Fibroblast of peridontal ligament (primary cell): ENCODE measurements around the gene ZNF367.

Source experiments
- DNase-seq: peaks from one replicate; pipeline ENCODE4 v3.0.0-alpha.2; 2010; ENCODE audit errors: extremely low read depth

The ZNF367 gene

DNA sequence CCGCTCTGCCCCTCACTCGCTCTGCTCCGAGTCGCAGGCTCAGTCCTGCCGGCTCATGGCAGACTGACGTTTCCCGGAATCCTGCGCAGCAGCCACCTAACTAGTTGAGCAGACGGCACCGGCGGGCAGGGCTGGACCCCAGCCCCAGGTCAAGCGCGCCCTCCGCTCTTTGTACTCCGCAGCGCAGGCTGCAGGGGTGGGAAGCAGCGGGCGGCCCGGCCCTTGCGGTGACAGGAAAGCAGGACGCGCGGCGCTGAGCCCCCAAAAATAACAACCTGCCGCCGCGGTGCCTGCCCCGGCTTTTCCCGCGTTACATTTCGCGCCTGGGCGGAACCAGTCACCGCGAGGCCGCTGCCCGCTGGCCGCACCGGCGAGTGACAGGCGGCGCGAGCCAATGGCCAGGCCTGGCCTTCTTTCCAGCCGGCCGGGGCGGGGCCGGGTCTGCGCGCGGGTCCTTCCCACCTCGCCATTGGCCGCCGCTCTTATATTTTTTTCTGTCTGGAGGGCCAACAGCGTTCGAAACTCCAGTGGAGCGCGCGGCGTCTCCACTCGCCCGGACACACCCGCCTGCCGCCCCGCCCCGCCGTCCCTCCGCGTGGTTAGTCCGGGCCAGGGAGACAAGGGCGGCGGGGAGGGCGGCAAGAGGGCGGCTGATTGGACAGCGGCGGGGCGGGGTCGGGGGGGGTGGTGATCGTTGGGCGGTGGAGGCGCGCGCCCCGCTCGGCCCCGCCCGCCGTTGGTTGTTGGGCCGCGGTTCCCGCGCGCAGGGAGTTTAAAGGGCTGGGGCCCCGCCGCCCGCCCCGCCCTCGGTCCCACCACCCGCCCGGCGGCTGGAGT, at the start of gene ZNF367:
TSS of gene ZNF367 (minus strand) at position 288 of the 837 bp plus-strand sequence. CDS start 338 bp downstream, outside the sequence.
- DNase-seq: peak; percentile 95

GRCh38 chr9:96467784-96468183, 49.6 kb upstream of the ZNF367 start:
- no peak for DNase-seq

DNA sequence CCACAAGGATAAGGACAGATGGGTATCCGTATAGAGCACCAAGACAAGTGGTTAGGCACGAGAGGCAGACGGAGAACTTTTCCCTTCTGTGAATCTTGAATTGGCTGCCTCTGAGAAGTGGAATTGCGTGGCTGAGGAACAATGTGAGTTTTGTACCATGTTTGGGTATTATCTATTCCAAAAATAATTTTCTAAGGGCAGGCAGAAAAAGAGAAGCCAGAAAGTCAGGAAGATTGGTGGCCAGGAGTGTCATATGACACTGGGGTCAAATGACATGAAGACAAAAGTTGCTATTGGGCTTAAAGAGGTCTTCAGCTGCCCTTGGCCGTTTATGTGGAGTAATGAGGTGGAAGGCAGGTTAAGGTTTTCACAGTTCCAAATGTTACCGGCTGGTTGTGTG, 46.3 kb upstream of the ZNF367 start:
- no peak for DNase-seq

GRCh38 chr9:96462541-96462940, 44.4 kb upstream of the ZNF367 start:
- no peak for DNase-seq

GRCh38 chr9:96461336-96461735, 43.2 kb upstream of the ZNF367 start:
- no peak for DNase-seq

- peak; percentile 74 for DNase-seq
Observed at GRCh38 chr9:96460882-96461281, 42.7 kb upstream of the ZNF367 start.

DNA sequence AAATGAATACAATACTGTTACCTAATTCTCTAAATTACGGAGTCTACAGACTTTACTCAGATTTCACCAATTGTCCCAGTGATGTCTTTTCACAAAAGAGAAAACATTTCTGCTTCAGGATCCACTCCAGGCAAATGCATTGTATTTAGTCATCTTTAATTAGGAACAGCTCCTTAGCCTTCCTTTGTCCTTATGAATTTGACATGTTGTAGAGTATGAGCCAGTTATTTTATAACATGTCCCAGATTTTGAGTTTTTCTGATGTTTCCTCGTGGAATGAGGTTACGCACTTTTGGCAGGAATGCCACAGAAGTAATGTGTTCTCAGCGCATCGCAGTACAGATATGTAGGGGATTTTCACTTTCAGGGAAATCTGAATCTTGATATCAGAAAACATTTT, 42.3 kb upstream of the ZNF367 start:
- DNase-seq: peak; percentile 75

DNA sequence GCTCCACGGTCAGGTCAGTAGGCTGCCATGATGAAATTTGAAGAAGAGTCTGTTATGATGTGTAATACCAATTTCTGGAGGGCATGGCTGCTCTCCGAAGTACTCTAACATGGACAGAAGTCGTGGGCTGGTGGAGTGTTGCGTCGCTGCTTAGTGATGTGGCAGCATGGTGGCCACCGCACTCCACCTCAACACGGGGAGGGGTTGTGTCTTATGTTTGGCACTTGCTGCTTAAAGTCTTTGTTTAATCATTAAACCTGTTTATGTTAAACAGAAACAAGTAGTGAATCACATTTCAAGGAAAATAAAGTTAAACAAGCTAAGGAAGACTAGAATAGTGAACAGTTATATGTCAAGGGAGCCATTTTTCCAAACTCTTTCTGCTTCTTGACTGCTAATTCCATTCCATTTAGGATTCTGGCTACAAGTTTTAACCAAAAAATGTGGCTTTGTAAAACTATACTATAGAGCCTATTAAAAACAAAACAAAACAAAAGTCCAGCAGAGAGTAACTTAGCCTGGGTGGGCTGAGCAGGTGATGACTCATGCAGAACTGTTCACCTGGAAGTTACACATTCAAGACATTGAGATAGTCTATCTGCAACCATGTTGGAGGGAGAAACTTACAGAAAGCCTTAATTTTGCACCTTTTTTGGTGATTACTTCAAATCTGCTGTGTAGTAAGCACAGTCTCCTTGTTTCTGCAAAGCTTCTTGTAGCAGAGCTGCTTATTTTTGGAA, 41.3 kb upstream of the ZNF367 start:
- DNase-seq: no peak

GRCh38 chr9:96458226-96458625, 40.1 kb upstream of the ZNF367 start:
- DNase-seq: no peak

- no peak for DNase-seq
Observed at GRCh38 chr9:96457266-96457665, 39.1 kb upstream of the ZNF367 start.

DNA sequence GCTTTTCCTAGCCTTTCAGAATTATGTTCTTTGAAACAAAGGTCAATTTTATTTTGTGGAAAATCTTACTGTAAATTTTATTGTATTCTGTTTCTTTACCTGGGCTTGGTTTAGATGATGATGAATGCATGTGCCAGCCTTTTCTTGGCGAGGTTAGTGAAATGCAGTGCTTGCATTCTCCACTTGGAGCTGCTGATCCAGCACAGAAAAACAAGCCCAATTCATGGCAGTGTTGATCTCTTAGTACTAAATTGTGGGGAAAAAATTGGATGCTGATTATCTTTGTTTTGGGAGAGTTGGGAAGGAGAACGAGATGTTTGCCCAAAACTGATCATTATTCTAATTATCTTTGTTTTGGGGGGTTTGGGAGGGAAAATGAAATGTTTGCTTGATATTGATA, 35.5 kb upstream of the ZNF367 start:
- DNase-seq: peak; percentile 76

DNA sequence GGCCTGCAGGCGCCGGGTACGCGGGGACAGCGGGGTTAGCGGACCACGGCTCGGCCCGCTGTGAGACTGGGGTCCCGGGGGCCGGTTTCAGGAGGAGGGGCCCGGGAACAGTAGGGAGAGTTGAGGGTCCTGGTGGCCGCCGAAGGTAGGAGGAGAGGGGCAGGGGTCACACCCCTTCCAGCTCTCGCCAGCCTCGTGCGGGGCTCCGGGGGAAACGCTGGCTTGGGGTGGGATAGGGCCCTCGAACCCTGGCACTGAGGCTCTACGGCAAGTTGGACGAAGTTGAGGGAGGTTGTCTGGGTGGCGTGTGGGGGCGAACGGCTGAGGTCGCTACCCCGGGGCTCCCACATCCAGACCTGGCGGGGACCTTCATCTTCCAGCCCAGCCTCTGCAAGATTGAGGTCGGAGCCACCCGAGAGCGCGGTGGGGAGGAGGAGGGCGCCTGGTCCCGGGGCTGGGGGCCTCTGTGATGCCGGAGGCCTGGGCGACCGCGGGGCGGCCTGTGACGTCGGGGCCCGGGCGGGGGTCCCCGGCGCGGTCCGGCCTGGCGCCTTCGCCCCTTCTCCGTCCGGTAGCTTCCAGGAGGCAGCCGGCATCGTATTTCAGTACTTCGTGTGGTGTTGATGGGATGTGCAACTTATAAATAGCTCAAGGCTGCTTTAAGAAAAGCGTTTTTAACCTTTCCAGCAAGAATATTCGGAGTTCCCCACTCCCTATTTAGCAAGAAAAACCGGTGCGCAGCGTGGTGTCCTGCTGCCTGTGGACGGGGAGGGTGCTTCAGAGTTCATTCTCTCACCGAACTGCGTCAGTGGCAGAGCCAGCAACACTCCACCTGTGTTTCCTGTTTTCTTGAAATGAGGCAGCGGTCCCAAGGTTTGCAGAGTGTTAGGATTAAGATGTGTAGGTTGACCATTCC, 32.7 kb upstream of the ZNF367 start:
- DNase-seq: peak; percentile 35

DNA sequence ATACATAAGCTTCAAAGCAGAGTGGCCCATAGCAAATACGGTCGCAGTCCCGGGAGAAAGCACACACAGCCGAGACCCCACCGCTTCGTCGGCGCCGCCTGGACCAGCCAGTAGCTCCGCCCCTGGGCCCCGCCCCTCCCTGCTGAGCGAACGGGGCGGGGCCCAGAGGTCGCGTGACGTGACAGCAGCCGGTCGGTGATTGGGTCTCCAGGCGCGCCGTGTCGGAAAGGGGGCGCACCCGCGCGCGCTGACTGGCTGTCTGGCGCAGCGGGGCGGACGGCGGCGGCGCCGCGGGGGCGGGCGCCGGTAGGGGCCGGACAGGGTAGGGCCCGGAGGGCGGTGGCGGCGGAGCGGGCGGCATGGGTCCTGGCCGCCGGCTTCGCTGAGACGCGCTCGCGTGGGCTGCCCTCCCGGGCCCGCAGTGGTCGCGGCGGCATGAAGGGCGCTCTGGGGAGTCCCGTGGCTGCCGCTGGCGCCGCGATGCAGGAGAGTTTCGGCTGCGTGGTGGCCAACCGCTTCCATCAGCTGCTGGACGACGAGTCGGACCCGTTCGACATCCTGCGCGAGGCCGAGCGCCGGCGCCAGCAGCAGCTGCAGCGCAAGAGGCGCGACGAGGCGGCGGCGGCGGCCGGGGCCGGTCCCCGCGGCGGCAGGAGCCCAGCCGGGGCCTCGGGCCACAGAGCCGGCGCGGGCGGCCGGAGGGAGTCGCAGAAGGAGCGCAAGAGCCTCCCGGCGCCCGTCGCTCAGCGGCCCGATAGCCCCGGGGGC, 31.9 kb upstream of the ZNF367 start, which contains the start of gene HABP4:
TSS of gene HABP4 (plus strand) at position 325 of the 768 bp plus-strand sequence. CDS start at position 436, 111 bp downstream.
- DNase-seq: peak; percentile 88

- no peak for DNase-seq
Observed at GRCh38 chr9:96449523-96449844, 31.3 kb upstream of the ZNF367 start.

- no peak for DNase-seq
Observed at GRCh38 chr9:96448546-96449170, 30.5 kb upstream of the ZNF367 start.

DNA sequence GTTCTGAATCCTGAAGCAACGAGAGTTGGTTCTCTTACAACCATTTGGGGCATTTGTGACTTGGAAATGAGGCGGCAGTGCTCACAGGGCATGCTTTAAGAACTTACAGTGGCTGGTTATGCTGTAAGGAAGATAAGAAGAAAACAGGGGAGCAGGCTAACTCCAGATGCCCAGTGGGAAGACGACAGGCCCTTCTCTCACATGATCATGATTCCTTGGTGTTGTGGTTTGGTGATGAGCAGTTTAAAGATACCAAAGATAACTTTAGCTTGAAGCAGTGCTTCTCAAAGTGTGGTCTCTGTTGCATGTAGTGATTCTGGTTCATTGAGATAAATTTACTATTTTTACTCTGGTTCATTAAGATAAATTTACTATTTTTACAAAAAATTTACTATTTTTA, 29.2 kb upstream of the ZNF367 start:
- no peak for DNase-seq

DNA sequence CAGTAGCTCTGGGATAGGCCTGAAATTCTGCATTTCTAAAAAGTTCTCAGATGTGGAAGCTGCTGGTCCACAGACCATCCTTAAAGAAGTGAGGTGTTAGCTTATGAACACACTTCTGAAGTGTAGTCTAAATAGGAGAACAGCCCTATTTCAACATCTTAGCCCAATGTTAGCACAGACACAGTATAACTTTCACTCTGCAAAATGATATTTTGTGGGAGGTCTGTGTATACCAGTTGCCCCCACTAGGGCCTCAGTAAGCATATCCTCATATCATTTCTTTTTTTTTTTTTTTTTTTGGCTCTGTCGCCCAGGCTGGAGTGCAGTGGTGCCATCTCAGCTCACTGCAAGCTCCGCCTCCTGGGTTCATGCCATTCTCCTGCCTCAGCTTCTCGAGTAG, 24.3 kb upstream of the ZNF367 start:
- peak; percentile 20 for DNase-seq

DNA sequence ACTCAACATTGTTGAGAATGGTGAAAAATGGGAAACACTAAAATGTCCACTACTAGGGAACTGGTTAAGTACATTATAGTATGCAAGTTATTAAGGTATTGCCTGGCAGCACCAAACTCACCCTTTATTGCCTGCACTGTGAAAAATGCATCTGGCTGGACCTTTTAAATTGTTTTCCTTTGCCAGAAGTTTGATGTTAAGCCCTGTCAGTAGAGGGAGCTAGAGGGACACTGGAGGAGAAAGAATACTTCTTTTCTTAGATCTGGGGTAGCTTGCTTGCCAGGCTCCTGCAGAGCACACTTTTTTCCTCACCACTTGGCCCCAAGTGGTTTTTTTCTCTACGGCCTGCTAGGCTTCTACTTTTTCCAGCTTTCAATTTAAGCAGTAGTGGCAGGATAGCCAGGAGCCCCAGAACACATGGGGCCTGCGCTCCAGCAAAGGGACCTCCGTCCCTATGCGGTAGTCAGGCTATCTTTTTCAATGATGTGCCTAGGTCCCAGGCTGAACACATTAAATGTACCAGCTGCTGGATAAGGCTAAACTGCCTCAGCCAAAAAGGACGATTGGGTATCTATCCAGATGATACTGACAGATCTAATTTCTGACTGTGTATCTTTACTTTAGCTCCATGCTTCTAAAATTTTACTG, 23.8 kb upstream of the ZNF367 start:
- DNase-seq: peak; percentile 35

DNA sequence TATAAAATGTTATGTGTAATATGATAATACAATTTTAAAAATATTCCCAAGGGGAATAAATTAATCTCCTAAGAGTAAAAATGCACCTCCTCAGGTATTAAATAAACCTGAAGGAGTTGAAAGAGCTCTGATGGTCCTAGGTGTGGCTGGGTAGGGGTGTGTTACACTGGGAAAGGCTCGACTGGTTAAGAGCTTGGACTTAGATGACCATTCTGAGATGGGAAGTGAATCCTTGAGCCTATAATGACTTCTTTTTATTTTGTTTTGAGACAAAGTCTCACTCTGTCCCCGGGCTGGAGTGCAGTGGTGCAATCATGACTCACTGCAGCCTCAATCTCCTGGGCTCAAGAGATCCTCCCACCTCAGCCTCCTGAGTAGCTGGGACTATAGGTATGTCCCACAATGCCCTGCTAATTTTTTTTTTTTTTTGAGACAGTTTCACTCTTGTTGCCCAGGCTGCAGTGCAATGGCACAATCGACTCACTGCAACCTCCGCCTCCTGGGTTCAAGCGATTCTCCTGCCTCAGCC, 22.6 kb upstream of the ZNF367 start:
- DNase-seq: no peak

DNA sequence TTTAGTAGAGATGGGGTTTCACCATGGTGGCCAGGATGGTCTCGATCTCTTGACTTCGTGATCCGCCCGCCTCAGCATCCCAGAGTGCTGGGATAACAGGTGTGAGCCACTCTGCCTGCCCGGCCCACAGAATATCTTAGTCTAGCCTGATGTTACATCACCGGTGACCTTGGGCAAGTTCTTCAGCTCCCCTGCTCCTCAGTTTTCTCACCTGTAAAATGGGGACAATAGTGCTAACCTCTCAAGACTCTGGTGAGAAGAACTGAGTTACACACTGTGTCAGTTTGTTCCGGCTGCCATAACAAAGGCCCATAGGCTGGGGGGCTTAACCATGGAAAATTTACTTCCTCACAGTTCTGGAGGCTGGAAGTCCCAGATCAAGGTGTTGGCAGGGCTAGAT, 19.3 kb upstream of the ZNF367 start:
- DNase-seq: no peak
